ENCODE data around the gene MRPL22.

DNA sequence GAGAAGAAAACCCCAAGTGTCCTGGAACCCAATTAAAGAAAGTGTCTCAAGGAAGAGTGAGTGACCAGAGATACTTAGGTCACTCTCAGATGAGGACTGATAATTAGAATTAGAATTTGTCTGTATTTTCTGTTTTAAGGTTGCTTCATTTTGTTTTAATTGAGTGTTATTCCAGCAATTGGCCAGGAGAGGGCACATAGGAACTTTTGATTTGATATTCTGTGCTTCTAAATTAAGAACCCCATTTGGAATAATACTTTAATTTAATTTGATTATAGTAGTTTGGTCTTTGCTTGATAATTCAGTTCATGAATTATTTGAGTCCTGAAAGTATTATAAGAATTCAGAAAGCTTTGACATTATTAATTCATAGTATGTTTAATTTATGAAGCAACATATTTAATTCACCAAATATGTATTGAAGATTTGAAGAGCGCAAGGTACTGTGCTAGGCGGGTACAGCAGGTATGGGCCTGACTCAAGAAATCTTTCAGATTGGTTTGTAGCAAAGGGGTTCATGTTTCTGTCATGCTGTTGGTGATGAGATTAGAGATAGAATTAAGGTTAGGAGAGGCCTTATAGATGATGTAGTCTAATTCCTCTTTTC, 4.9 kb downstream of the MRPL22 start:
- TF ChIP-seq, protein P1, sequence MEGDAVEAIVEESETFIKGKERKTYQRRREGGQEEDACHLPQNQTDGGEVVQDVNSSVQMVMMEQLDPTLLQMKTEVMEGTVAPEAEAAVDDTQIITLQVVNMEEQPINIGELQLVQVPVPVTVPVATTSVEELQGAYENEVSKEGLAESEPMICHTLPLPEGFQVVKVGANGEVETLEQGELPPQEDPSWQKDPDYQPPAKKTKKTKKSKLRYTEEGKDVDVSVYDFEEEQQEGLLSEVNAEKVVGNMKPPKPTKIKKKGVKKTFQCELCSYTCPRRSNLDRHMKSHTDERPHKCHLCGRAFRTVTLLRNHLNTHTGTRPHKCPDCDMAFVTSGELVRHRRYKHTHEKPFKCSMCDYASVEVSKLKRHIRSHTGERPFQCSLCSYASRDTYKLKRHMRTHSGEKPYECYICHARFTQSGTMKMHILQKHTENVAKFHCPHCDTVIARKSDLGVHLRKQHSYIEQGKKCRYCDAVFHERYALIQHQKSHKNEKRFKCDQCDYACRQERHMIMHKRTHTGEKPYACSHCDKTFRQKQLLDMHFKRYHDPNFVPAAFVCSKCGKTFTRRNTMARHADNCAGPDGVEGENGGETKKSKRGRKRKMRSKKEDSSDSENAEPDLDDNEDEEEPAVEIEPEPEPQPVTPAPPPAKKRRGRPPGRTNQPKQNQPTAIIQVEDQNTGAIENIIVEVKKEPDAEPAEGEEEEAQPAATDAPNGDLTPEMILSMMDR (conservative IDR thresholded peaks at IDR 0.05 in 1 of 2, IDR thresholded peaks at IDR 0.05 in 1 of 2; ENCODE audit: low read depth in 1 of 2, low read length in 2 of 2): peak; percentile 29 to 64
- TF ChIP-seq EZH2 (IDR thresholded peaks at IDR 0.05; ENCODE audit: low read length, missing control alignments): no peak
